ENCODE measurements around the gene PARL. TPM values are rescaled to one million over a fixed set of nuclear protein-coding genes. Genes with fewer than 3 reads are reported as not detected.

The PARL gene
- total and polyA plus RNA-seq, 10 of the 15 experiments (the other 5 are each of a cell fraction or from before 2014, with no cell fraction given) = 49.7 to 113 (median 77.2) TPM

DNA sequence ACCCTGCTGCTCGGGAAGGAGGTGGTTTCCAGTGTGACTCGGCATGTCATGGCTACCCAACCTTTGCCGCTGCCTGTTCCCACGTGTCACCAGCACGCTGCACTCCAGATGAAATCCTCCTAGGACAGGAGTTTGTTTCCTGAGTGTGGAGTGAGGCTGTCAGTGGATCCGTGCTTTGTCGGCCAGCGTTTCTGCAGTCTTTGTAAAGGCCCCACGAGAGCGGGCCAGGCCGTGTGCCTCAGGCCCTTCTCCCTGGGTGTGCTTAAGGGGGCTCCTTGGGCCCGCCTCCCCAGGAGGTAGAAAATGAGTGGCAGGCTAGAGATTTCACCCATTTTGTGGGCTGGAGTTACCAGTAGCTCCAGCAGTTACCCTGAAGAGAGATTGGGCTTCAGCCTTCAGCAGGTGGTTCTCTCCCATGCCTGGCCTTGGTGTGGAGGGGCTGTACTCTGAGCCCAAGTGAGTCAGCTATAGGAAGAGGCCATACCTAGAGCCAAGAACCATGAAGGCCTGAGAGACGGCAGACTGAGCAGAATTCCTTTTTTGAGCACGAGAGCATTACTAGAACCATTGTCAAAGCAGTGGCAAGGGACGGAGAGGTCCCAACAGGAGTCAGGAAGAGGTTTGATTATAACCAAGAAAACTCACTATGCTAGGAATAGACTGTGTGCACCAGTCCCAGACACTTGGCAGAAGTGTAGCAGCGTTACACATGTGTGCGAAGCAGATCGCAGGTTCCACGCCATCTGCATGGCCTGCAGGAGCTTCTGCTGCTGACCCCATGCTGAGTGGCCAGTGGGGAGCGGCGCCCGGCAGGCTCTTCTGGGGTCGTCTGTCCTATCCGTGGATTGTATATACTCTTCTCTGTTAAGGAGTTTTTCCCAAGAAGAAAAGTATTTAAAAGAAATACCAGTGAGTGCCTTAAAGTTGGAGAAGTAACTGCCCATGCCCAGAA is 73.8 kb downstream of the PARL start:
- ChIA-PET CTCF (no interaction called here), SMC1A (ENCODE audit: uncharacterized antibody, unreplicated experiment) (no interaction called here), POLR2A (no interaction called here), RAD21 (ENCODE audit: unreplicated experiment) (no interaction called here)
- no peak overlapping the region for H3K4me2 ChIP-seq (ENCODE audit: control insufficient read depth, insufficient read depth)
- H3K27ac ChIP-seq (ENCODE audit: control insufficient read depth, insufficient read depth) = no peak overlapping the region
- H3K9me3 ChIP-seq (replicated peaks; ENCODE audit: control insufficient read depth, insufficient read depth, low read length) = no peaks in the 10 kb centered on the region
- no peaks in the 10 kb centered on the region for H3K27me3 ChIP-seq (replicated peaks in 1 of 2; ENCODE audit: control insufficient read depth in 2 of 2, insufficient read depth in 2 of 2, low read length in 1 of 2)
- H4K20me1 ChIP-seq (ENCODE audit: control insufficient read depth, insufficient read depth) = no peaks in the 10 kb centered on the region
- peaks cover 22 to 27% of the 10 kb centered on the region in 2 experiments for H3K36me3 ChIP-seq (ENCODE audit: control insufficient read depth in 2 of 2, insufficient read depth in 2 of 2, low read length in 1 of 2)
- intact Hi-C loops (cut with micrococcal nuclease; ENCODE audit: unreplicated experiment) (no loop called here), in situ Hi-C loops (cut with MboI) (no loop called here)
- no peak overlapping the region for H2AFZ ChIP-seq (ENCODE audit: control insufficient read depth, low read depth, low read length)
- peaks cover 9% of the 10 kb centered on the region for H3K4me1 ChIP-seq (ENCODE audit: control insufficient read depth, insufficient read depth, low read length)
- 92% methylated on average over 24 of the region's 24 CpGs for WGBS (ENCODE audit: insufficient coverage, insufficient replicate concordance, low lambda C conversion rate, missing lambda C conversion rate)
- FAIRE-seq (no peak), ATAC-seq (no peak), DNase-seq (ENCODE audit: low read depth, low spot score) (no peak)
- no peak overlapping the region for H3K4me3 ChIP-seq
- BruUV-seq (replicated peaks) = no TSS peak
- H3K79me2 ChIP-seq (ENCODE audit: control insufficient read depth, insufficient read depth, low read length) = no peaks in the 10 kb centered on the region
- no peak overlapping the region for H3K9ac ChIP-seq (ENCODE audit: control insufficient read depth, insufficient read depth, low read length)
- TF ChIP-seq, protein P1, sequence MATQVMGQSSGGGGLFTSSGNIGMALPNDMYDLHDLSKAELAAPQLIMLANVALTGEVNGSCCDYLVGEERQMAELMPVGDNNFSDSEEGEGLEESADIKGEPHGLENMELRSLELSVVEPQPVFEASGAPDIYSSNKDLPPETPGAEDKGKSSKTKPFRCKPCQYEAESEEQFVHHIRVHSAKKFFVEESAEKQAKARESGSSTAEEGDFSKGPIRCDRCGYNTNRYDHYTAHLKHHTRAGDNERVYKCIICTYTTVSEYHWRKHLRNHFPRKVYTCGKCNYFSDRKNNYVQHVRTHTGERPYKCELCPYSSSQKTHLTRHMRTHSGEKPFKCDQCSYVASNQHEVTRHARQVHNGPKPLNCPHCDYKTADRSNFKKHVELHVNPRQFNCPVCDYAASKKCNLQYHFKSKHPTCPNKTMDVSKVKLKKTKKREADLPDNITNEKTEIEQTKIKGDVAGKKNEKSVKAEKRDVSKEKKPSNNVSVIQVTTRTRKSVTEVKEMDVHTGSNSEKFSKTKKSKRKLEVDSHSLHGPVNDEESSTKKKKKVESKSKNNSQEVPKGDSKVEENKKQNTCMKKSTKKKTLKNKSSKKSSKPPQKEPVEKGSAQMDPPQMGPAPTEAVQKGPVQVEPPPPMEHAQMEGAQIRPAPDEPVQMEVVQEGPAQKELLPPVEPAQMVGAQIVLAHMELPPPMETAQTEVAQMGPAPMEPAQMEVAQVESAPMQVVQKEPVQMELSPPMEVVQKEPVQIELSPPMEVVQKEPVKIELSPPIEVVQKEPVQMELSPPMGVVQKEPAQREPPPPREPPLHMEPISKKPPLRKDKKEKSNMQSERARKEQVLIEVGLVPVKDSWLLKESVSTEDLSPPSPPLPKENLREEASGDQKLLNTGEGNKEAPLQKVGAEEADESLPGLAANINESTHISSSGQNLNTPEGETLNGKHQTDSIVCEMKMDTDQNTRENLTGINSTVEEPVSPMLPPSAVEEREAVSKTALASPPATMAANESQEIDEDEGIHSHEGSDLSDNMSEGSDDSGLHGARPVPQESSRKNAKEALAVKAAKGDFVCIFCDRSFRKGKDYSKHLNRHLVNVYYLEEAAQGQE (IDR thresholded peaks at IDR 0.05; ENCODE audit: low read depth, low read length) = no peak
- TF ChIP-seq CBFB (IDR thresholded peaks at IDR 0.05; ENCODE audit: low read depth) (no peak), TCF12 (IDR thresholded peaks at IDR 0.05; ENCODE audit: low read depth, low read length) (no peak), NFYA (IDR thresholded peaks at IDR 0.05; ENCODE audit: borderline replicate concordance, low read depth, low read length) (no peak), BRCA1 (IDR thresholded peaks at IDR 0.05; ENCODE audit: low read depth, low read length) (no peak), CBX3 (IDR thresholded peaks at IDR 0.05; ENCODE audit: borderline replicate concordance, low read depth) (no peak), SUZ12 (IDR thresholded peaks at IDR 0.05; ENCODE audit: unreplicated experiment) (no peak), ETV6 (conservative IDR thresholded peaks at IDR 0.05 in 1 of 2, IDR thresholded peaks at IDR 0.05 in 1 of 2; ENCODE audit: borderline replicate concordance in 1 of 2, low read depth in 1 of 2) (no peak), SPI1 (IDR thresholded peaks at IDR 0.05; ENCODE audit: borderline replicate concordance, insufficient read depth, low read depth, low read length) (no peak), MXI1 (IDR thresholded peaks at IDR 0.05; ENCODE audit: low read depth, low read length) (no peak), YY1 (IDR thresholded peaks at IDR 0.05; ENCODE audit: low read depth, low read length) (no peak), ZNF207 (IDR thresholded peaks at IDR 0.05; ENCODE audit: borderline replicate concordance) (no peak)
- TF ChIP-seq, protein P2, sequence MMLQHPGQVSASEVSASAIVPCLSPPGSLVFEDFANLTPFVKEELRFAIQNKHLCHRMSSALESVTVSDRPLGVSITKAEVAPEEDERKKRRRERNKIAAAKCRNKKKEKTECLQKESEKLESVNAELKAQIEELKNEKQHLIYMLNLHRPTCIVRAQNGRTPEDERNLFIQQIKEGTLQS (IDR thresholded peaks at IDR 0.05; ENCODE audit: borderline replicate concordance, extremely low read depth, low read depth, low read length) = no peak
- TF ChIP-seq, protein P3, sequence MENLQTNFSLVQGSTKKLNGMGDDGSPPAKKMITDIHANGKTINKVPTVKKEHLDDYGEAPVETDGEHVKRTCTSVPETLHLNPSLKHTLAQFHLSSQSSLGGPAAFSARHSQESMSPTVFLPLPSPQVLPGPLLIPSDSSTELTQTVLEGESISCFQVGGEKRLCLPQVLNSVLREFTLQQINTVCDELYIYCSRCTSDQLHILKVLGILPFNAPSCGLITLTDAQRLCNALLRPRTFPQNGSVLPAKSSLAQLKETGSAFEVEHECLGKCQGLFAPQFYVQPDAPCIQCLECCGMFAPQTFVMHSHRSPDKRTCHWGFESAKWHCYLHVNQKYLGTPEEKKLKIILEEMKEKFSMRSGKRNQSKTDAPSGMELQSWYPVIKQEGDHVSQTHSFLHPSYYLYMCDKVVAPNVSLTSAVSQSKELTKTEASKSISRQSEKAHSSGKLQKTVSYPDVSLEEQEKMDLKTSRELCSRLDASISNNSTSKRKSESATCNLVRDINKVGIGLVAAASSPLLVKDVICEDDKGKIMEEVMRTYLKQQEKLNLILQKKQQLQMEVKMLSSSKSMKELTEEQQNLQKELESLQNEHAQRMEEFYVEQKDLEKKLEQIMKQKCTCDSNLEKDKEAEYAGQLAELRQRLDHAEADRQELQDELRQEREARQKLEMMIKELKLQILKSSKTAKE (IDR thresholded peaks at IDR 0.05; ENCODE audit: low read depth, poor library complexity, severe bottlenecking) = no peak
- TF ChIP-seq, protein P4, sequence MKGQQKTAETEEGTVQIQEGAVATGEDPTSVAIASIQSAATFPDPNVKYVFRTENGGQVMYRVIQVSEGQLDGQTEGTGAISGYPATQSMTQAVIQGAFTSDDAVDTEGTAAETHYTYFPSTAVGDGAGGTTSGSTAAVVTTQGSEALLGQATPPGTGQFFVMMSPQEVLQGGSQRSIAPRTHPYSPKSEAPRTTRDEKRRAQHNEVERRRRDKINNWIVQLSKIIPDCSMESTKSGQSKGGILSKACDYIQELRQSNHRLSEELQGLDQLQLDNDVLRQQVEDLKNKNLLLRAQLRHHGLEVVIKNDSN (IDR thresholded peaks at IDR 0.05; ENCODE audit: borderline replicate concordance, extremely low read length, insufficient read depth, low read depth, low read length) = no peak
